HepG2 (cell line): Measurements from ENCODE around the gene NGF. TPM values are rescaled to one million over a fixed set of nuclear protein-coding genes. Genes with fewer than 3 reads are reported as not detected.

Experiments
- ATAC-seq: fragments of 200-7000 bp; cut with Tn5 transposase; 3 replicates; pipeline ENCODE4 v1.9.1; 2020; ENCODE audit warnings: mild to moderate bottlenecking, moderate library complexity
- BruUV-seq: library from RNA; stranded (reverse); fragments of 400-500 nt; replicated peaks from 2 replicates; lab custom pipeline; 2021; lab: Mats Ljungman, UMichigan
- CTCF ChIA-PET: fragments of 300-600 bp; formaldehyde crosslinking; extraction: SDS; loops from one replicate; lab custom pipeline; 2021; ENCODE audit warnings: low total read pairs, inconsistent platforms, low intra/inter-chr PET ratio; lab: Yijun Ruan, JAX
- POLR2A ChIA-PET: fragments of 350-600 bp; sonication (Branson Sonifier 250); formaldehyde crosslinking; loops from one replicate; lab custom pipeline; 2020; ENCODE audit warnings: antibody characterized with exemption, inconsistent platforms; lab: Yijun Ruan, JAX
- DNase-seq: peaks from one replicate; pipeline ENCODE4 v3.0.0-alpha.2; 2015; ENCODE audit warnings: low spot score
- FAIRE-seq: peaks from 3 replicates; lab custom pipeline; 2011; peaks lifted over from hg19 to GRCh38; lab: Jason Lieb, UNC
- H2AFZ ChIP-seq: one replicate; pipeline ENCODE4 v1.6.1; 2011; ENCODE audit warnings: low read length, inconsistent platforms
- H3K27ac ChIP-seq: fragments of 300-600 bp; 3 replicates; pipeline ENCODE4 v1.8.0; 2011; ENCODE audit warnings: mixed run types, mild to moderate bottlenecking, mixed read lengths, low read length, inconsistent platforms; ENCODE audit not compliant: insufficient read depth; ENCODE audit errors: extremely low read length
- H3K27me3 ChIP-seq, 2 experiments: fragments of 200-600 bp in 1 of 2; 2 replicates in 1 of 2; 3 replicates in 1 of 2; pipeline versions ENCODE4 v1.6.0 to v1.8.0; 2011; ENCODE audit warnings: low read length in 2 of 2, mild to moderate bottlenecking in 2 of 2, moderate library complexity in 2 of 2, inconsistent platforms in 1 of 2; ENCODE audit not compliant: insufficient read depth in 2 of 2, control insufficient read depth in 1 of 2
- H3K36me3 ChIP-seq, 2 experiments: fragments of 200-600 bp in 1 of 2; replicated peaks in 1 of 2; 2 replicates in 1 of 2; 3 replicates in 1 of 2; pipeline versions ENCODE4 v1.5.1 to v1.8.0; 2011; ENCODE audit warnings: low read length in 2 of 2, inconsistent platforms in 1 of 2; ENCODE audit not compliant: insufficient read depth in 2 of 2, control insufficient read depth in 1 of 2
- H3K4me1 ChIP-seq: 2 replicates; pipeline ENCODE4 v1.5.1; 2012; ENCODE audit warnings: low read length, inconsistent platforms; ENCODE audit not compliant: insufficient read depth
- H3K4me2 ChIP-seq: 2 replicates; pipeline ENCODE4 v1.6.0; 2011; ENCODE audit warnings: low read depth, low read length, inconsistent platforms
- H3K4me3 ChIP-seq, 3 experiments: fragments of 200-600 bp in 1 of 3; sonication (generic), shearing (Covaris generic) in 1 of 3; replicated peaks in 1 of 3; 2 replicates each; pipeline ENCODE4 v1.5.1; 2011 to 2016; ENCODE audit warnings: low read length in 3 of 3, inconsistent platforms in 2 of 3, low read depth in 2 of 3, mild to moderate bottlenecking in 2 of 3, control low read depth in 1 of 3, mixed read lengths in 1 of 3; ENCODE audit not compliant: insufficient read depth in 1 of 3
- H3K79me2 ChIP-seq: one replicate; pipeline ENCODE4 v1.6.1; 2011; ENCODE audit warnings: low read length, inconsistent platforms; ENCODE audit not compliant: insufficient read depth
- H3K9ac ChIP-seq: 2 replicates; pipeline ENCODE4 v1.6.0; 2011; ENCODE audit warnings: mild to moderate bottlenecking, low read depth, low read length, inconsistent platforms; ENCODE audit not compliant: insufficient read depth
- H3K9me3 ChIP-seq: 2 replicates; pipeline ENCODE4 v1.5.1; 2012; ENCODE audit warnings: mild to moderate bottlenecking, low read length
- H4K20me1 ChIP-seq: 2 replicates; pipeline ENCODE4 v1.6.0; 2011; ENCODE audit warnings: inconsistent platforms, mild to moderate bottlenecking, low read length, moderate library complexity; ENCODE audit not compliant: insufficient read depth
- EED ChIP-seq: sonication (generic); formaldehyde crosslinking; IDR thresholded peaks from 2 replicates; pipeline ENCODE4 v1.5.0; 2020; ENCODE audit warnings: mild to moderate bottlenecking, missing genetic modification reagents
- MXD4 ChIP-seq: IDR thresholded peaks from 2 replicates; pipeline ENCODE4 v1.6.1; 2016; ENCODE audit warnings: mild to moderate bottlenecking, missing biosample characterization, missing genetic modification reagents
- NFIC ChIP-seq: IDR thresholded peaks from 2 replicates; pipeline ENCODE4 v1.6.1; 2012; ENCODE audit warnings: mild to moderate bottlenecking, low read length, inconsistent platforms
- WGBS: methylation state at CpG from one replicate; pipeline ENCODE4 v1.1.6; 2017; ENCODE audit warnings: low lambda C conversion rate; 5-methylcytosine and 5-hydroxymethylcytosine counted together
- in situ Hi-C: cut with HindIII; loops from 2 replicates; pipeline ENCODE4 v1.10.0; 2017; ENCODE audit warnings: low pct_unique_long_range_greater_than_20kb; ENCODE audit not compliant: extremely low pct_ligation_motif_present
- intact Hi-C: fragments of 100-400 bp; cut with micrococcal nuclease; formaldehyde crosslinking; loops from one replicate; pipeline ENCODE4 v1.10.0; 2022; ENCODE audit not compliant: unreplicated experiment
- polyA plus RNA-seq, 8 experiments: library from polyadenylated mRNA; depleted of rRNA in 3 of 8; stranded (reverse) in 7 of 8; unstranded in 1 of 8; fragments of >200 nt; fragmentation: Illumina TruSeq in 4 of 8; extraction: Trizol in 4 of 8; gene quantifications; 2 replicates each; pipeline versions ENCODE4 v1.2.1 to v1.2.3, GENCODE V29; 2011 to 2016; ENCODE audit warnings: low read depth in 4 of 8, missing spikeins in 1 of 8, mixed read lengths in 1 of 8; ENCODE audit not compliant: insufficient read depth in 1 of 8
- total RNA-seq, 5 experiments: library from RNA; depleted of rRNA; stranded (reverse); fragments of >200 nt; fragmentation: Illumina TruSeq; extraction: Trizol; gene quantifications; 2 replicates each; pipeline ENCODE4 v1.2.3, GENCODE V29; 2016; ENCODE audit warnings: low read depth in 1 of 5
- TF ChIP-seq, protein P1 (sequence below): conservative IDR thresholded peaks from 2 replicates; pipeline ENCODE4 v1.6.1; 2018; ENCODE audit warnings: missing genetic modification reagents
- TF ChIP-seq, protein P2 (sequence below): fragments of 450-650 bp; IDR thresholded peaks from 2 replicates; pipeline ENCODE4 v1.6.1; 2017; ENCODE audit warnings: mild to moderate bottlenecking

Gene NGF
- total and polyA plus RNA-seq, 2 of the 13 experiments (the other 11 are each of a cell fraction or from before 2014, with no cell fraction given): not detected

DNA sequence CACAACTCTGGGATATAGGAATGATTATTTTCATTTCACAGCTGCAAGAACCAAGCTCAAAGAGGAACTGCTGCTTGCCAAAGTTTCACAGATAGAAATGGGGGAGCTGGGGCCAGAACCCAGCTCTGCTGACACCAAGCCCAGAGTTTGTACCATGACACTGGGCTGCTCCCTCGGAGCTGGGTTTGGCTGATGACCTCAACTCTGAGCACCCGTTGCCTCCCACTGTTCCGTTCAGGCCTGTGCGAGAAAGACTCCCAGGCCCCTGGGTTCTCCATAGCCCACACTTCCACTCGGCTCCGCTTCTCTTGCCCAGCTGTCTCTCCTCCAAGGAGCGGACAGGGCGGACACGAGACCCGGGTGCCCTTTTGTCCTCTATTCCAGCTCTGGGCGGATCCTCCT lies 55.2 kb downstream of the NGF start:
- no peaks in the 10 kb centered on the region for H3K79me2 ChIP-seq
- TF ChIP-seq MXD4: no peak
- TF ChIP-seq, protein P1, sequence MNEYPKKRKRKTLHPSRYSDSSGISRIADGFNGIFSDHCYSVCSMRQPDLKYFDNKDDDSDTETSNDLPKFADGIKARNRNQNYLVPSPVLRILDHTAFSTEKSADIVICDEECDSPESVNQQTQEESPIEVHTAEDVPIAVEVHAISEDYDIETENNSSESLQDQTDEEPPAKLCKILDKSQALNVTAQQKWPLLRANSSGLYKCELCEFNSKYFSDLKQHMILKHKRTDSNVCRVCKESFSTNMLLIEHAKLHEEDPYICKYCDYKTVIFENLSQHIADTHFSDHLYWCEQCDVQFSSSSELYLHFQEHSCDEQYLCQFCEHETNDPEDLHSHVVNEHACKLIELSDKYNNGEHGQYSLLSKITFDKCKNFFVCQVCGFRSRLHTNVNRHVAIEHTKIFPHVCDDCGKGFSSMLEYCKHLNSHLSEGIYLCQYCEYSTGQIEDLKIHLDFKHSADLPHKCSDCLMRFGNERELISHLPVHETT: no peak
- no peak for TF ChIP-seq EED (CRISPR knock-in tag)
- no peak for TF ChIP-seq NFIC
- TF ChIP-seq, protein P2, sequence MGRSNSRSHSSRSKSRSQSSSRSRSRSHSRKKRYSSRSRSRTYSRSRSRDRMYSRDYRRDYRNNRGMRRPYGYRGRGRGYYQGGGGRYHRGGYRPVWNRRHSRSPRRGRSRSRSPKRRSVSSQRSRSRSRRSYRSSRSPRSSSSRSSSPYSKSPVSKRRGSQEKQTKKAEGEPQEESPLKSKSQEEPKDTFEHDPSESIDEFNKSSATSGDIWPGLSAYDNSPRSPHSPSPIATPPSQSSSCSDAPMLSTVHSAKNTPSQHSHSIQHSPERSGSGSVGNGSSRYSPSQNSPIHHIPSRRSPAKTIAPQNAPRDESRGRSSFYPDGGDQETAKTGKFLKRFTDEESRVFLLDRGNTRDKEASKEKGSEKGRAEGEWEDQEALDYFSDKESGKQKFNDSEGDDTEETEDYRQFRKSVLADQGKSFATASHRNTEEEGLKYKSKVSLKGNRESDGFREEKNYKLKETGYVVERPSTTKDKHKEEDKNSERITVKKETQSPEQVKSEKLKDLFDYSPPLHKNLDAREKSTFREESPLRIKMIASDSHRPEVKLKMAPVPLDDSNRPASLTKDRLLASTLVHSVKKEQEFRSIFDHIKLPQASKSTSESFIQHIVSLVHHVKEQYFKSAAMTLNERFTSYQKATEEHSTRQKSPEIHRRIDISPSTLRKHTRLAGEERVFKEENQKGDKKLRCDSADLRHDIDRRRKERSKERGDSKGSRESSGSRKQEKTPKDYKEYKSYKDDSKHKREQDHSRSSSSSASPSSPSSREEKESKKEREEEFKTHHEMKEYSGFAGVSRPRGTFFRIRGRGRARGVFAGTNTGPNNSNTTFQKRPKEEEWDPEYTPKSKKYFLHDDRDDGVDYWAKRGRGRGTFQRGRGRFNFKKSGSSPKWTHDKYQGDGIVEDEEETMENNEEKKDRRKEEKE: no peak
- H3K4me3 ChIP-seq: no peak overlapping the region
- POLR2A ChIA-PET: no interaction called here
- no peak overlapping the region for H3K4me2 ChIP-seq
- DNase-seq (no peak), FAIRE-seq (no peak), ATAC-seq (no peak)
- in situ Hi-C loops (no loop called here), intact Hi-C loops (no loop called here)
- no TSS peak for BruUV-seq
- no peaks in the 10 kb centered on the region for H4K20me1 ChIP-seq
- no peak overlapping the region for H3K27ac ChIP-seq
- H2AFZ ChIP-seq: no peak overlapping the region
- no peak overlapping the region for H3K9ac ChIP-seq
- 0 out of 2 replicates have a peak, but pooled peaks cover under 1% of the 10 kb centered on the region for H3K9me3 ChIP-seq
- H3K27me3 ChIP-seq: no peaks in the 10 kb centered on the region; a peak in 1 of 5 replicates
- 34% methylated on average over 10 of the region's 11 CpGs for WGBS
- no peaks in the 10 kb centered on the region for H3K36me3 ChIP-seq
- no peaks in the 10 kb centered on the region for H3K4me1 ChIP-seq
- CTCF ChIA-PET: no interaction called here
